HEK293T (cell line): ENCODE data around the gene PTPRD.

Source experiments
- SP1 ChIP-seq: fragments of 450-650 bp; IDR thresholded peaks from 2 replicates; pipeline ENCODE4 v1.6.1; 2017
- ZNF384 ChIP-seq: fragments of 450-650 bp; IDR thresholded peaks from 2 replicates; pipeline ENCODE4 v1.6.1; 2016

DNA sequence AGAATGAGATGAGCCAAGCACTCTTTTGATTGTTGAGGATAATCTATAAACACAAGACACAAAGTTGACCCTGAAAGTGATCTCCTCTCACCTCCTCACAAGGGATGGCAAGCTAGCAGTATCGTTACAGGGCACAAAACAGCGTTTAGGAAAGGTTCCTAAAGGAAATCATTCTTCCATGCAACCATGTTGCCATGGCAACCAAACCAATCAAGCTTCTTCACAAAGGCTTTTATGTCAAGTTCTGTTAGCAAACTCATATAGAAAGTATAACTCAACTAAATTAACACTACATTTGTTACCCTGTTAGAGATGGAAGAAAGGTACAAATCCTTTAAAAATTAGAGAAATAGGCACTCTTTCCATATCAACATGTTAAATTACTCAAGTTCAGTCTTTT lies 1796.4 kb downstream of the PTPRD start:
- no peak for TF ChIP-seq ZNF384
- TF ChIP-seq SP1, result no peak
